ENCODE data around the gene PYGB.
"Not testable (repeated sequence)": the region's sequence is repeated elsewhere in the genome, so short reads cannot be mapped to it uniquely, and the experiment has no call there.

PYGB gene

DNA sequence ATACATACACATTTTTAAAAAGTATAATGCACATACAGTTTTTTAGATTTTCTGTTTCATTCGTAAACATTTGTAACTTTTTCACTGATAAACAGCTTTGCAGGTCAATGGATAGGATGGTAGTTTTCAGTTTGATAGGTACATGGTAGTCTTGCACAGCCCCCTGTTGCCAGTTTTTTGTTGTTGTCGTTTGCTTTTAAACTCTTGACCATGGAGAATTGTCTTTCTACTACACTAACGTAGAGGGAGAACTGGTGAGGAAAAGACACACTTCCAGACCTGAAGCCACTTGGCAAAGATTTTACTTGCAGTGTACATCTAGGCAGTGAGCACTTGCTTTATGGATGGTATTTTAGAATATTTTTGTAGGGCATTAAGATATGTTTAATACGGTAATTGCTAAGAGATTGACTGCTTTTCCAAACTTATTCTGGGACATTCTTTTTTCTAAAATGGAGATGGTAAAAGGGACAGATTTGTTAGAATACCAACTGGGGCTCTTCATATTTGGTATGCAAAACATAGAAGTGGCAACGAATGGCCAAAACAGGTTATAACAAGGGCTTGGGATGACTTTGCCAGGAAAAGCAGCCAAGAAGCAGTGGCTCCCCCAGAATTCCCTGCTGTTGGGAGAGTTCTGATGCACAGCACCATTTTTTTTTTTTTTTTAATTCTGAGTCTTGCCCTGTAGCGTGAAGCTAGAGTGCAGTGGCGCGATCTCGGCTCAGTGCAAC, 1.5 kb downstream of the PYGB start:
- no peak for DNase-seq (ENCODE audit: low read depth)

GRCh38 chr20:25250508-25250907, 2.6 kb downstream of the PYGB start:
- no peak for DNase-seq (ENCODE audit: low read depth)

GRCh38 chr20:25251019-25251418, 3.1 kb downstream of the PYGB start:
- no peak for DNase-seq (ENCODE audit: low read depth)

GRCh38 chr20:25251558-25251957, 3.7 kb downstream of the PYGB start:
- no peak for DNase-seq (ENCODE audit: low read depth)

DNA sequence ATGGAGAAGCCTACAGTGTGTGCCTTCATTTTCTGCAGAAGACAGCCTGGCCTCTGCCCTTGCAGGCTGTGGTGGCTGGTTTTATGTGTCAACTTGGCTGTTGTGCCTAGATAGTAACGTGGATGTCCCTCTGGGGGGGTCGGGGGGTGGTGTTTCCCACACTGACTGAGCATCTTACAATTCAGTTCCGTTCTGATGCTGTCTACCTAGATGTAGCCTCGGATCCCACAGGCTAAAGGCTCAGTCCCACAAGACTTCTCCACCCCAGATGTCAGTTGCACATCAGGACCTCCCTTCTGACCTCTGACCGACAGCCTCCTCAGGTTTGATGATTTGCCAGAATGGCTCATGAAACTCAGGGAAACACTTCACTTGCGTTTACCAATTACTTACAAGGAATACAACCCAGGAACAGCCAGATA, 4.4 kb downstream of the PYGB start:
- no peak for DNase-seq (ENCODE audit: low read depth)

- no peak for DNase-seq (ENCODE audit: low read depth)
These were observed 5.0 kb downstream of the PYGB start for GRCh38 chr20:25252686-25253421.

GRCh38 chr20:25253606-25254275, 5.9 kb downstream of the PYGB start:
- no peak for DNase-seq (ENCODE audit: low read depth)

GRCh38 chr20:25254571-25254970, 6.7 kb downstream of the PYGB start:
- DNase-seq (ENCODE audit: low read depth), result no peak

GRCh38 chr20:25254986-25255680, 7.2 kb downstream of the PYGB start:
- DNase-seq (ENCODE audit: low read depth), result no peak

- no peak for DNase-seq (ENCODE audit: low read depth)
These were observed 8.5 kb downstream of the PYGB start for GRCh38 chr20:25256226-25256859.

DNA sequence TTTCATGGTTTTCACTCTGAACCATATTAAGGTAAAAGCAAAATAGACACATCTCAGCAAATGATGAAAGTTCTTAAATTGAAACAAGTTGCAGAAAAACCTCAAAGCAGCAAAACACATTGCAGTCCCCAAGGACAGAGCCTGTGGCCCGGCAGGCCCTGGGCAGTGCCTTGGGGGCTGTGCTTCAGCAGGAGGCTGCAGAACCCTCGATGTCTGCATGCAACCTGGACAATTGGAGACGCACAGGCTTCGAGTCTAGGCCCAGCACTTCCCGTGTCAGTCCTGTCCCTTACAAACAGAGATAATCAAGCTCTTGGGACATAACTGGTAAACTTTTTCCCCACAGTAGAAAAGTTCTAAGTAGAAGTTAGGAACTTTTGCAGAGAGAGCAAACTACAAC, 9.2 kb downstream of the PYGB start:
- DNase-seq (ENCODE audit: low read depth), result no peak

- DNase-seq (ENCODE audit: low read depth), result no peak
These were observed 10.0 kb downstream of the PYGB start for GRCh38 chr20:25257756-25258475.

DNA sequence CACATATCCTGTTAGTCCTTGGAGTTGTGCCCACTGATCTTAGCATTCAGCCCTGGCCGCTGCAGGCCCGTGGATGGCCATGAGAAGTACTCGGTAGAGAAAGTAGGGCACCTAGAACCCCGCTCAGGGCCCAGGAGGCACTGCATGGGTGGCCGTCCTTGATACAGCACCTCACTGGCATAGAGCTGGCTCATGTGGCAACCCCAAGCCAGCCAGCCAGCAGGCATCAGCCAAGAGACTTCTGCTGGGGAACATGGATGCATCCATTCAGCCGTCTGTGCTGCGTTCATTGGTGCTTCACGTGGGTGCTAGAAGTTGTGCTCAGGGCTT, 10.6 kb downstream of the PYGB start:
- no peak for DNase-seq (ENCODE audit: low read depth)

DNA sequence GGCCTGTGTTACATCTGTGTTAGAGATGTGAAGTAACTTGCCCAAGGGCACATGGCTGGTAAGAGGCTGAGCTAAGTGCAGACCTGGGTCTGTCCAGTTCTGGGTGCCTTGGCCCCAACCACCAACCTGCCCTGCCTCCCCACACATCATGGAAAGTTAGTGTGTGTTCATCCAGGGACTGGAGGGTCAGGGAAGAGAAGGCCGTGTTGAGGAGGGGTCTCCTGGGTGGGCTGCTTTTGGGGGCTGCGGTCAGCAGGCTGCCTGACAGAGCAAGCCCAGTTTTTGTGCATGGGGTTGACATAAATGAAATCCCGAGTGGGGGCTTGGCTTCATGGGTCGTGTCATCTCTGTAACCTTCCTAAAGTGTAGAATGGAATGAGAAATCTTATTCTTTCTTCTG, 10.9 kb downstream of the PYGB start:
- no peak for DNase-seq (ENCODE audit: low read depth)

DNA sequence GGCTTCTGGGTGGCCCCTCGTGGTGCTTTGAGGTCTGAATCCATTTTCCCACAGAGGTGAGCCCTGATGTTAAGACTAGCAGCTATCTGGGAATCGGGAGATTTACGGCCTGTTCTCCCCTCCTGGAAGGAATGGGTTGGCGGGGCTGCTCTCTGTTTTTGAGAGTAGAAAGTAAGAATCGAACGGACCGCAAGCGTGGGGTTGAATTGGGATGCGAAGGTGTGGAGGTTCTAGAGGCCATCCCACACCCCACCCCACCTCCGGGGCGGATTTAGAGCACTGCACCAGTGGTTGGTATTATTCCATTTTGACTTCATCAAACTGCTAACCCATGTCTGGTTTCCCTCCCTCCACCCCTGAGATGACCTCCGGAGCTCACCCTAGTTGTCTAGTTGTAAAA, 11.5 kb downstream of the PYGB start:
- DNase-seq (ENCODE audit: low read depth), result no peak

DNA sequence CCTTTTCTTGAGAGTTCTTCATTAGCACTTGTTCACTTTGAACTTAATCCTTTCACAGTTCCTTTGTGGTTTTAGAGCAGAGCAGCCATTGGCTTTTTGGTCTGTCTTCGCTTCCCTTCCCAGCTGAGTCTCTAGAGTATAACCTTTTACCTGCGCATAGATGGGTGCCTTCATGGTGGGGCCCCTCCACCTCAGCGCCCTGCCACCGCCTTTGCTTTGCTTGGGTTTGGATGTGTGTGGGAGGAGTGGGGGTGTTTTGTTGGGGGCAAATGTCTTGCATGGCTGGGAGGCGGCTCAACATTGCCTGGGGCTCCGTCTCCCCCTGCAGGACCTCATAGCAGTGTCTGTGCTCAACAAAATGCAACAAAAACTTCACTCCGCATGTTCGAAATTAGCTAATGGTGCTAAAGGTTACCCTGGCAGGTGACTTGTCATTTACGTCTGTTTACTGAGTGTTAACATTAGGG, 11.9 kb downstream of the PYGB start:
- DNase-seq (ENCODE audit: low read depth), result no peak

- DNase-seq (ENCODE audit: low read depth), result not testable (repeated sequence)
These were observed 13.0 kb downstream of the PYGB start for GRCh38 chr20:25260770-25261437.

DNA sequence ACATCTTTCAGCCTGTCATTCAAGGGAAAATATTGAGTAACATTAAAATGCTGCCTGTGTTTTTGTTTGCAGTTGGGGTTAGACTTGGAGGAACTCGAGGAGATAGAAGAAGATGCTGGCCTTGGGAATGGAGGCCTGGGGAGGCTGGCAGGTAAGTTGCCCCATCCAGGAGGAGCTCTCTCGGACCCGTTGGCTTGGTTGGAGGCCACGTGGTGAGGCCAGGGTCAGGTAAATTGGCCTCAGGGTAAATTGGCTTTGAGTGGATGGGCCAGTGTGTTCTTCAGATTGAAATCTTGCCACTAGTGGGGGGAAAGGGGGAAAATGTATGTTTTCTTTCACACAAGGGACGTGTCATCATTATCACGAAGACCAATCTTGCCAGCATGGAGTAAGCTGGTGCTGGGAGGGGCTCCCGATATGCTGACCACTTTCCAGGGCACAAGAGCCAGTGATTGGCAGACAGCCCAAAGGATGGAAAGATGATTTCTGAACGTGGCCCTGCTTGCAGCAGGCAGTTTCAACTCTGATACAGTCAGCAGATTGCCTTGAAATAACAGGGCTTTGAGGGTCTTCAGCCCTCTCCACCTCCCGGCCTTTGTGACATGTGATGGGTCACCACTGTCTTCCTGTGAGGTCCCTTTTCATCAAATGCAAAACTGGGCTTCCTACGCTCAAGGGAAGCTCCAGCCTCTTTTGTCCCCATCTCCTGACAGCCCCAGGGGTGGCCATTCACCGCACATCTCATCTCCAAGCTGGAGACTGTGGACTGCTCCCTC, 21.4 kb downstream of the PYGB start:
- no peak for DNase-seq (ENCODE audit: low read depth)

DNA sequence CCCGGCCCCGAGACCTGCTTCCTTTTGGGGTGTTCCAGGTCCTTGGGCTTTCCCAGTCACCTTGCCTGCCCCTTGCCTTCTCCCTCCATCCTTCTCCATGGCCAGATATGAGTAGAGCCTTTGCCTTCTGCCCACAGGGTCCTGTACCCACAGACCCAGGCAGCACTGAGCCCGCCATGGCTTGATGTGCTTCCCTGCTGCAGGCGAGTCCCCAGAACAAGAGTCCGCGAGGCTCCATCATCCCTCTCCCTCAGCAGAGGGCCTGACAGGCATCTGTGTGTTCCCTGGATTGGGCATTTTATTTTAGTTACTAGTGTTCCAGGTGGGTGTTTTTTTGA, 21.9 kb downstream of the PYGB start:
- DNase-seq (ENCODE audit: low read depth), result no peak

- no peak for DNase-seq (ENCODE audit: low read depth)
These were observed 23.0 kb downstream of the PYGB start for GRCh38 chr20:25270829-25271251.

All from stimulated activated CD8-positive, alpha-beta memory T cell treated with anti-CD3 and anti-CD28 coated beads, Interleukin-15, amount 100 ng/mL, for 24 hours (primary cell).